K562 (cell line): ENCODE results near the gene GPR176. TPM values are rescaled to one million over a fixed set of nuclear protein-coding genes. Genes with fewer than 3 reads are reported as not detected.
A peak's percentile ranks its signal among the peaks of the same experiment; 100 is the strongest.

Experiments used
- CTCF ChIP-seq, 3 experiments: IDR thresholded peaks in 2 of 3; conservative IDR thresholded peaks in 1 of 3; 2 replicates each; pipeline ENCODE4 v1.5.1; 2011 to 2012; ENCODE audit warnings: low read length in 3 of 3, mild to moderate bottlenecking in 3 of 3, control low read depth in 2 of 3, improper control_type of control experiment in 1 of 3, inconsistent platforms in 1 of 3, low read depth in 1 of 3, mixed read lengths in 1 of 3, moderate library complexity in 1 of 3; ENCODE audit not compliant: insufficient read depth in 2 of 3
- DEAF1 ChIP-seq: fragments of 450-650 bp; formaldehyde crosslinking; IDR thresholded peaks from 2 replicates; pipeline ENCODE4 v1.4.0; 2020; ENCODE audit warnings: mild to moderate bottlenecking, moderate library complexity
- FOSL1 ChIP-seq: fragments of 200-800 bp; sonication (Bioruptor generic); conservative IDR thresholded peaks from 2 replicates; pipeline ENCODE4 v1.6.1; 2016; ENCODE audit warnings: missing genetic modification characterization, missing compliant biosample characterization
- HDGF ChIP-seq: fragments of 450-650 bp; IDR thresholded peaks from 2 replicates; pipeline ENCODE4 v1.6.1; 2016
- KAT8 ChIP-seq: fragments of 450-650 bp; IDR thresholded peaks from 2 replicates; pipeline ENCODE4 v1.6.1; 2016; ENCODE audit warnings: low read depth, mild to moderate bottlenecking
- MED1 ChIP-seq: sonication (generic); formaldehyde crosslinking; IDR thresholded peaks from 2 replicates; pipeline ENCODE4 v1.8.1; 2023; ENCODE audit warnings: missing genetic modification reagents, borderline replicate concordance
- RBM14 ChIP-seq: fragments of 200-400 bp; formaldehyde crosslinking; IDR thresholded peaks from 2 replicates; pipeline ENCODE4 v1.6.1; 2018; ENCODE audit warnings: low read depth, mild to moderate bottlenecking, low read length, moderate library complexity, borderline replicate concordance; ENCODE audit not compliant: insufficient read depth
- REST ChIP-seq, 2 experiments: fragments of 450-650 bp; formaldehyde crosslinking in 1 of 2; IDR thresholded peaks; 2 replicates each; pipeline versions ENCODE4 v1.4.0 to v1.6.1; 2014 to 2020; ENCODE audit warnings: mild to moderate bottlenecking in 2 of 2, borderline replicate concordance in 1 of 2, low read depth in 1 of 2
- ZBTB11 ChIP-seq, 3 experiments: fragments of 200-800 bp in 1 of 3; fragments of 250-450 bp in 1 of 3; fragments of 450-650 bp in 1 of 3; sonication (Bioruptor Pico) in 1 of 3; sonication (Bioruptor generic) in 1 of 3; formaldehyde crosslinking in 1 of 3; IDR thresholded peaks; 2 replicates each; pipeline versions ENCODE4 v1.6.1 to v1.8.0; 2016 to 2022; ENCODE audit warnings: mild to moderate bottlenecking in 2 of 3, missing genetic modification characterization in 2 of 3, missing compliant biosample characterization in 1 of 3, moderate library complexity in 1 of 3
- ZFP1 ChIP-seq: fragments of 450-650 bp; formaldehyde crosslinking; IDR thresholded peaks from 2 replicates; pipeline ENCODE4 v1.4.0; 2020; ENCODE audit warnings: mild to moderate bottlenecking, mixed read lengths
- polyA plus RNA-seq, 8 experiments: library from polyadenylated mRNA; depleted of rRNA in 4 of 8; stranded (reverse) in 5 of 8; unstranded in 3 of 8; fragments of >200 nt; fragmentation: Nextera tagmentation in 2 of 8; fragmentation: Illumina TruSeq in 1 of 8; extraction: Ambion mirVana in 2 of 8; extraction: Trizol in 1 of 8; gene quantifications; 2 replicates each; pipeline versions ENCODE4 v1.2.1 to v1.2.3, GENCODE V29; 2011 to 2014; ENCODE audit warnings: inconsistent platforms in 1 of 8, missing spikeins in 1 of 8
- total RNA-seq, 7 experiments: library from RNA; depleted of rRNA in 6 of 7; stranded (reverse); fragments of >200 nt in 6 of 7; fragmentation: Illumina TruSeq in 2 of 7; extraction: Trizol in 2 of 7; gene quantifications; 2 replicates each; pipeline versions ENCODE4 v1.2.1 to v1.2.3, GENCODE V29; 2011 to 2021; ENCODE audit warnings: low replicate concordance in 1 of 7

Gene GPR176
- total and polyA plus RNA-seq, 9 of the 15 experiments (the other 6 are each of a cell fraction or from before 2014, with no cell fraction given), result 0.03 to 1.2 (median 0.76) TPM

- TF ChIP-seq REST (IDR thresholded peaks at IDR 0.05; ENCODE audit: borderline replicate concordance), result peak; percentile 88
- TF ChIP-seq REST (CRISPR knock-in tag; IDR thresholded peaks at IDR 0.05; ENCODE audit: low read depth), result no peak
- no peak for TF ChIP-seq RBM14
- no peak for TF ChIP-seq ZBTB11 (CRISPR knock-in tag; IDR thresholded peaks at IDR 0.05)
- no peak for TF ChIP-seq MED1 (CRISPR knock-in tag)
- peak; percentile 87 for TF ChIP-seq DEAF1 (CRISPR knock-in tag)
- 0 out of 2 replicates have a peak, but pooled peaks have one; percentile 12 for TF ChIP-seq FOSL1 (tag)
- no peak for TF ChIP-seq KAT8
- no peak for TF ChIP-seq HDGF
- TF ChIP-seq ZFP1 (CRISPR knock-in tag), result no peak
- TF ChIP-seq CTCF (IDR thresholded peaks at IDR 0.05 in 2 of 3, conservative IDR thresholded peaks at IDR 0.05 in 1 of 3; ENCODE audit: insufficient read depth in 2 of 3, low read depth in 1 of 3, low read length in 3 of 3), result peak; percentile 54 to 89 (median 63); a peak in 5 of 6 replicates
These were observed 163.1 kb downstream of the GPR176 start (continued) for GRCh38 chr15:39756806-39757522.
